B cell (primary cell): ENCODE results near the gene CD52. TPM values are rescaled to one million over a fixed set of nuclear protein-coding genes. Genes with fewer than 3 reads are reported as not detected.

Experiments
- ATAC-seq: fragments of 200-7000 bp; cut with Tn5 transposase; one replicate; pipeline ENCODE4 v1.10.0; 2021; ENCODE audit warnings: low read depth, mild to moderate bottlenecking, moderate number of reproducible peaks, moderate library complexity
- CTCF ChIA-PET: fragments of 350-600 bp; sonication (Branson Sonifier 250); formaldehyde crosslinking; loops from one replicate; lab custom pipeline; 2021; ENCODE audit warnings: antibody characterized with exemption, inconsistent platforms; lab: Charles Lee
- POLR2A ChIA-PET: fragments of 350-600 bp; sonication (Branson Sonifier 250); formaldehyde crosslinking; loops from one replicate; lab custom pipeline; 2021; ENCODE audit warnings: antibody characterized with exemption; lab: Charles Lee
- DNase-seq: peaks from one replicate; pipeline ENCODE4 v3.0.0; 2013
- H2AFZ ChIP-seq: 2 replicates; pipeline ENCODE4 v1.6.1; 2012; ENCODE audit warnings: mild to moderate bottlenecking, low read depth, low read length; ENCODE audit not compliant: insufficient read depth, poor library complexity, severe bottlenecking
- H3K27ac ChIP-seq, 2 donors: 1 replicate in 1 of 2; 2 replicates in 1 of 2; pipeline ENCODE4 v1.5.1; 2012 to 2013; ENCODE audit warnings: low read length in 2 of 2, mild to moderate bottlenecking in 2 of 2, moderate library complexity in 1 of 2
- H3K27me3 ChIP-seq, 4 experiments: fragments of 200-600 bp in 1 of 4; sonication (generic) in 1 of 4; replicated peaks in 1 of 4; 1 replicate in 2 of 4; 2 replicates in 2 of 4; pipeline versions ENCODE4 v1.6.1 to v1.7.0; 2013 to 2016; ENCODE audit warnings: low read length in 3 of 4, mild to moderate bottlenecking in 2 of 4, mixed read lengths in 1 of 4, moderate library complexity in 1 of 4; ENCODE audit not compliant: insufficient read depth in 4 of 4, control insufficient read depth in 3 of 4; ENCODE audit errors: control extremely low read depth in 1 of 4
- H3K36me3 ChIP-seq, 2 experiments: replicated peaks in 1 of 2; 1 replicate in 1 of 2; 2 replicates in 1 of 2; pipeline versions ENCODE4 v1.6.1 to v1.7.1; 2013; ENCODE audit warnings: low read length in 1 of 2; ENCODE audit not compliant: insufficient read depth in 2 of 2, control insufficient read depth in 1 of 2; ENCODE audit errors: control extremely low read depth in 1 of 2, extremely low read depth in 1 of 2
- H3K4me1 ChIP-seq, 2 donors: fragments of 200-600 bp in 1 of 2; sonication (generic) in 1 of 2; 1 replicate in 1 of 2; 2 replicates in 1 of 2; pipeline versions ENCODE4 v1.5.1 to v1.6.1; 2013 to 2017; ENCODE audit warnings: low read length in 2 of 2; ENCODE audit not compliant: control insufficient read depth in 2 of 2, insufficient read depth in 2 of 2
- H3K4me2 ChIP-seq: replicated peaks from 2 replicates; pipeline ENCODE3; 2012; ENCODE audit warnings: mild to moderate bottlenecking, low read depth, low read length; ENCODE audit not compliant: poor library complexity, severe bottlenecking
- H3K4me3 ChIP-seq, 5 experiments: fragments of 200-600 bp in 1 of 5; sonication (generic) in 1 of 5; 1 replicate in 3 of 5; 2 replicates in 2 of 5; pipeline versions ENCODE4 v1.5.1 to v1.7.0; 2011 to 2016; ENCODE audit warnings: low read length in 4 of 5, mild to moderate bottlenecking in 4 of 5, low read depth in 2 of 5, control low read depth in 1 of 5, moderate library complexity in 1 of 5; ENCODE audit not compliant: insufficient read depth in 1 of 5; ENCODE audit errors: control extremely low read depth in 1 of 5, extremely low read depth in 1 of 5
- H3K79me2 ChIP-seq: fragments of 200-600 bp; sonication (generic); one replicate; pipeline ENCODE4 v1.6.0; 2016; ENCODE audit warnings: low read length; ENCODE audit not compliant: control insufficient read depth, insufficient read depth
- H3K9ac ChIP-seq: fragments of 200-600 bp; sonication (generic); 2 replicates; pipeline ENCODE4 v1.6.1; 2017; ENCODE audit warnings: mild to moderate bottlenecking, low read length, moderate library complexity
- H3K9me3 ChIP-seq, 3 donors: one replicate each; pipeline versions ENCODE4 v1.6.1 to v1.7.1; 2013; ENCODE audit warnings: low read length in 2 of 3; ENCODE audit not compliant: control insufficient read depth in 2 of 3, insufficient read depth in 1 of 3; ENCODE audit errors: control extremely low read depth in 1 of 3
- H4K20me1 ChIP-seq: 2 replicates; pipeline ENCODE4 v1.6.0; 2012; ENCODE audit warnings: mild to moderate bottlenecking, low read length; ENCODE audit not compliant: insufficient read depth, control insufficient read depth, poor library complexity, severe bottlenecking
- H3K27ac Mint-ChIP-seq: one replicate; pipeline ENCODE4 v1.8.0; 2021; ENCODE audit warnings: mixed read lengths
- H3K27me3 Mint-ChIP-seq: one replicate; pipeline ENCODE4 v1.8.0; 2021; ENCODE audit warnings: mixed read lengths
- H3K4me1 Mint-ChIP-seq: one replicate; pipeline ENCODE4 v1.8.0; 2021; ENCODE audit warnings: mixed read lengths
- H3K4me3 Mint-ChIP-seq: one replicate; pipeline ENCODE4 v1.8.0; 2021; ENCODE audit warnings: mixed read lengths
- H3K9me3 Mint-ChIP-seq: one replicate; pipeline ENCODE4 v1.8.0; 2022; ENCODE audit warnings: mixed read lengths; ENCODE audit not compliant: insufficient read depth
- EZH2 ChIP-seq: IDR thresholded peaks from 2 replicates; pipeline ENCODE4 v1.6.1; 2012; ENCODE audit warnings: borderline replicate concordance, low read depth, mild to moderate bottlenecking, moderate library complexity, low read length; ENCODE audit not compliant: insufficient read depth, poor library complexity, severe bottlenecking
- WGBS: methylation state at CpG from one replicate; pipeline ENCODE4 v1.1.5; 2013; ENCODE audit warnings: missing lambda C conversion rate; ENCODE audit not compliant: insufficient coverage; 5-methylcytosine and 5-hydroxymethylcytosine counted together
- intact Hi-C: fragments of 100-400 bp; cut with micrococcal nuclease; formaldehyde crosslinking; loops from one replicate; pipeline ENCODE4 v1.10.0; 2022
- polyA plus RNA-seq: library from polyadenylated mRNA; depleted of rRNA; stranded (reverse); fragments of >200 nt; gene quantifications from 2 replicates; pipeline ENCODE4 v1.2.3, GENCODE V29; 2012
- total RNA-seq, 2 donors: library from RNA; stranded (reverse); fragments of 120-200 nt in 1 of 2; gene quantifications; 1 replicate in 1 of 2; 2 replicates in 1 of 2; pipeline versions ENCODE4 v1.2.3 to v1.2.4, GENCODE V29; 2013 to 2022
- TF ChIP-seq, protein P1 (sequence below): fragments of 200-600 bp; IDR thresholded peaks from one replicate; pipeline ENCODE4 v1.8.0; 2022; ENCODE audit warnings: antibody characterized with exemption, mild to moderate bottlenecking

Gene CD52
- total and polyA plus RNA-seq, 2 donors (not counting 1 experiment from before 2014, with no cell fraction given), result 1,116 to 1,597 TPM

DNA sequence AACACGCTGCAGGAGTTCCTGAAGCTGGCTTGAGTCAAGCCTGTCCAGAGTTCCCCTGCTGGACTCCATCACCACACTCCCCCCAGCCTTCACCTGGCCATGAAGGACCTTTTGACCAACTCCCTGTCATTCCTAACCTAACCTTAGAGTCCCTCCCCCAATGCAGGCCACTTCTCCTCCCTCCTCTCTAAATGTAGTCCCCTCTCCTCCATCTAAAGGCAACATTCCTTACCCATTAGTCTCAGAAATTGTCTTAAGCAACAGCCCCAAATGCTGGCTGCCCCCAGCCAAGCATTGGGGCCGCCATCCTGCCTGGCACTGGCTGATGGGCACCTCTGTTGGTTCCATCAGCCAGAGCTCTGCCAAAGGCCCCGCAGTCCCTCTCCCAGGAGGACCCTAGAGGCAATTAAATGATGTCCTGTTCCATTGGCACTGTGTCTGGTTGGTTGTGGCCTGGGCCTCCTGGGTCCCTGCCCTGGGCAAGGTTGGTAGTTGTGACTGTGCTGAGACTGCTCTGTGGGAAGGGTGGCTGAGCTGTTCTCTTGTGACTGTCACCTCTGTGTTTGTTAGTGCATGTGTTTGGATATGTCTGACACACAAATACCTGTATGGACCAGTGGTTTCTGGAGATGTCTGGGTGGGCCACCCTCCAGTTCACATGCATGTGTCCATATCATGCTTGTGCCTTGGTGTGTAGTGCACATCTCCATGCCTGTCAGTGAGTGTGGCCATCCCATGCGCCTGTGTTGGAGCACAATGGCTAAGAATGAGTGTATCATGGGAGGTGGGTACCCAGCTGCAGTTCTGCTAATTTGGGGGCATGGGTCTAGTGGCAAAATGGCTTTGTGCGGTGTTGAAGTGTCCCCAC lies 36.4 kb upstream of the CD52 start:
- Histone ChIP-seq H3K4me3 (peak overlapping the region in 3 of 5 experiments; percentile 83 to 93 (median 92)), H3K27ac (peak overlapping the region in 1 of 2 donors; percentile 81), H3K27me3 (no peaks in the 10 kb centered on the region), H3K4me1 (peaks cover 60 to 83% of the 10 kb centered on the region in 2 donors), H2AFZ (no peak overlapping the region), H4K20me1 (peaks cover 22% of the 10 kb centered on the region), H3K36me3 (peaks cover 2 to 29% of the 10 kb centered on the region in 2 experiments), H3K9ac (peak overlapping the region; percentile 80), H3K79me2 (peaks cover 43% of the 10 kb centered on the region), H3K9me3 (no peaks in the 10 kb centered on the region), H3K4me2 (peak overlapping the region; percentile 95)
- peak overlapping the region; percentile 92 for H3K4me3 Mint-ChIP-seq
- H3K27me3 Mint-ChIP-seq, result no peaks in the 10 kb centered on the region
- intact Hi-C loops, result loop anchor here (10.0 kb wide), 1 partner anchor 1893 kb away; the partner anchor contains the start of gene PTAFR
- ATAC-seq (no peak), DNase-seq (no peak)
- no peaks in the 10 kb centered on the region for H3K9me3 Mint-ChIP-seq
- ChIA-PET CTCF (interaction anchor here (0.5 to 26.4 kb wide), 4 partner anchors 6 to 342 kb away, joined by 3 to 1400 read pairs (median 84); partner anchors contain the start of genes CD52 and UBXN11), POLR2A (interaction anchor here (0.5 to 21.9 kb wide), 4 partner anchors 8 to 119 kb away, joined by 3 to 1239 read pairs (median 34); partner anchors contain the start of gene CD52)
- peaks cover 76% of the 10 kb centered on the region for H3K4me1 Mint-ChIP-seq
- TF ChIP-seq EZH2, result no peak
- TF ChIP-seq, protein P1, sequence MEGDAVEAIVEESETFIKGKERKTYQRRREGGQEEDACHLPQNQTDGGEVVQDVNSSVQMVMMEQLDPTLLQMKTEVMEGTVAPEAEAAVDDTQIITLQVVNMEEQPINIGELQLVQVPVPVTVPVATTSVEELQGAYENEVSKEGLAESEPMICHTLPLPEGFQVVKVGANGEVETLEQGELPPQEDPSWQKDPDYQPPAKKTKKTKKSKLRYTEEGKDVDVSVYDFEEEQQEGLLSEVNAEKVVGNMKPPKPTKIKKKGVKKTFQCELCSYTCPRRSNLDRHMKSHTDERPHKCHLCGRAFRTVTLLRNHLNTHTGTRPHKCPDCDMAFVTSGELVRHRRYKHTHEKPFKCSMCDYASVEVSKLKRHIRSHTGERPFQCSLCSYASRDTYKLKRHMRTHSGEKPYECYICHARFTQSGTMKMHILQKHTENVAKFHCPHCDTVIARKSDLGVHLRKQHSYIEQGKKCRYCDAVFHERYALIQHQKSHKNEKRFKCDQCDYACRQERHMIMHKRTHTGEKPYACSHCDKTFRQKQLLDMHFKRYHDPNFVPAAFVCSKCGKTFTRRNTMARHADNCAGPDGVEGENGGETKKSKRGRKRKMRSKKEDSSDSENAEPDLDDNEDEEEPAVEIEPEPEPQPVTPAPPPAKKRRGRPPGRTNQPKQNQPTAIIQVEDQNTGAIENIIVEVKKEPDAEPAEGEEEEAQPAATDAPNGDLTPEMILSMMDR, result no peak
- peak overlapping the region; percentile 91 for H3K27ac Mint-ChIP-seq
- WGBS, result 100% methylated on average over 5 of the region's 5 CpGs
